Activated effector memory CD4-positive, alpha-beta T cell treated with anti-CD3 and anti-CD28 coated beads, Interleukin-2, amount 50 U/mL, for 16 hours (primary cell): ENCODE results near the gene SNRPD1.
"Not testable (repeated sequence)": the region's sequence is repeated elsewhere in the genome, so short reads cannot be mapped to it uniquely, and the experiment has no call there.

Experiments used
- DNase-seq: peaks from one replicate; pipeline ENCODE4 v3.0.0-alpha.2; 2020

SNRPD1 gene

GRCh38 chr18:21612125-21613039, at the start of gene SNRPD1:
SNRPD1 (plus strand) TSS chr18:21612314; CDS start chr18:21612430, 116 bp downstream.
- DNase-seq = peak; percentile 97

- DNase-seq = no peak
Observed at GRCh38 chr18:21571772-21572171, 40.3 kb upstream of the SNRPD1 start.

- no peak for DNase-seq
Observed at GRCh38 chr18:21575656-21576055, 36.5 kb upstream of the SNRPD1 start.

- DNase-seq = no peak
Observed at GRCh38 chr18:21584391-21584790, 27.7 kb upstream of the SNRPD1 start.

- DNase-seq = not testable (repeated sequence)
Observed at GRCh38 chr18:21592361-21592760, 19.8 kb upstream of the SNRPD1 start.

- no peak for DNase-seq
Observed at GRCh38 chr18:21593540-21594257, 18.4 kb upstream of the SNRPD1 start.

GRCh38 chr18:21597620-21598019, 14.5 kb upstream of the SNRPD1 start:
- no peak for DNase-seq

GRCh38 chr18:21598726-21599584, 13.2 kb upstream of the SNRPD1 start:
- no peak for DNase-seq

GRCh38 chr18:21599585-21600525, 12.3 kb upstream of the SNRPD1 start:
- DNase-seq = peak; percentile 68

GRCh38 chr18:21600526-21601410, 11.3 kb upstream of the SNRPD1 start, which contains the start of gene ESCO1:
ESCO1 (minus strand) TSS chr18:21600704; CDS start chr18:21574843, 25,861 bp downstream.
- peak; percentile 97 for DNase-seq

GRCh38 chr18:21602299-21602587, 9.9 kb upstream of the SNRPD1 start:
- DNase-seq = no peak

GRCh38 chr18:21604671-21605070, 7.4 kb upstream of the SNRPD1 start:
- DNase-seq = no peak

- no peak for DNase-seq
Observed at GRCh38 chr18:21605213-21605612, 6.9 kb upstream of the SNRPD1 start.

- DNase-seq = not testable (repeated sequence)
Observed at GRCh38 chr18:21611401-21612124, 551 bp upstream of the SNRPD1 start.

- DNase-seq = not testable (repeated sequence)
Observed at GRCh38 chr18:21621640-21622039, 9.5 kb downstream of the SNRPD1 start.

- no peak for DNase-seq
Observed at GRCh38 chr18:21629089-21629832, 17.1 kb downstream of the SNRPD1 start.

- no peak for DNase-seq
Observed at GRCh38 chr18:21632393-21632792, 20.3 kb downstream of the SNRPD1 start.

GRCh38 chr18:21634588-21635199, 22.6 kb downstream of the SNRPD1 start:
- DNase-seq = no peak

GRCh38 chr18:21636769-21637168, 24.7 kb downstream of the SNRPD1 start:
- no peak for DNase-seq
